KG1 (cell line): ENCODE data around the gene FAM180B.
"Not testable (repeated sequence)": the region's sequence is repeated elsewhere in the genome, so short reads cannot be mapped to it uniquely, and the experiment has no call there.

Experiments used
- DNase-seq: peaks from one replicate; lab custom pipeline; 2025; lab: John Stamatoyannopoulos, UW

The FAM180B gene, protein sequence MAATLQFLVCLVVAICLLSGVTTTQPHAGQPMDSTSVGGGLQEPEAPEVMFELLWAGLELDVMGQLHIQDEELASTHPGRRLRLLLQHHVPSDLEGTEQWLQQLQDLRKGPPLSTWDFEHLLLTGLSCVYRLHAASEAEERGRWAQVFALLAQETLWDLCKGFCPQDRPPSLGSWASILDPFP

DNA sequence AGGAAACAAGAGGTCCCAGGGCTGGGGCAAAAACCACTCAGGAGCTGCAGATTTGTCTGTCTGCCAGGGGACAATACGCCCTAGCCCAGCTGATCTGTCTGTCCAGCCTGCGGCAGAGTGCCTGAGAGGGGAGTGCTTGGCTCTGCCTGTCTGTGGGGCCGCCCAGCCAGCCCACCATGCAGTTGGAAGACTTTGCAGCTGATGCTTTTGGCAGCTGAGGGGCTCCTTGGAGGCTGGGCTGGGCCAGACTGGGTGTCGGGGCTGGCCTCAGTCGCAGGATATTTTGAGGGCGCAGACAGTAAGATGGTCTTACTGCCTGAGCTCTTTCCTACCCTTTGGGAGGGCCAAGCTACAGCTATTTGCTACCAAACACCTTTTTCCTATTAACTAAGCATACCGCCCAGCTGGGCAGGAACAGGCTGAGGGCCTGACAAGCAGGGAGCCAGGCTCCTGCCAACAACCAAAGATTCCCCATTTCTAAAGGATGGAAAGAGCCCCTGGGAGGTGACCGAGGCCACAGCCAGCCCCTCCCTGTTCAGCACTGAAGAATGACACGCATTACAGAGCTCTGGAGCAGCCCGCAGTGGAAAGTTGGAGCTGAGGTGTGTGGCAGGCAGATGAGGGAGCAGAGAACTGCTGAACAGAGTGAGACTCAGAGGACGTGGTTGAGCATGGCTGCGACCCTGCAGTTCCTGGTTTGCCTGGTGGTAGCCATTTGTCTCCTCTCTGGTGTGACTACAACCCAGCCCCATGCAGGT lies at the start of gene FAM180B:
Gene FAM180B, plus strand, starts transcription at position 581 of the 758 bp plus-strand sequence. Its CDS starts 91 bp downstream, at position 672.
- DNase-seq, result no peak

DNA sequence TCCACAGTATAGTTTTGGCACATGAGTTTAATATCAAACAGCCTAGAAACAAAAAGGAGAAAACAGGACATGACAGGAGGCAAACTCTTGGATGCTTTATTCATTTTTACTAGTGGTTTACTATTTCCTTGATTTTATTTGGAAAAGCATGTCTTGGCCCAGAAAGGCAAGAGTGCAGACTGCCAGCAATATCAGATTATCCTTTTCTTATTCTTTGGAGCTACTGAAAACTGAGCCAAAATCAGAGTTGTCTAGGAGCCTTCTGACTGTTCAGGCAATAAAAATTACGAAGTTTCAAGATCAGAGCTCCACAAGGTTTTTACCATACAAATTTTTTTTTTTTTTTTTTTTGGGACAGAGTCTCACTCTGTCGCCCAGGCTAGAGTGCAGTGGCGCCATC lies 49.6 kb upstream of the FAM180B start:
- DNase-seq, result no peak

DNA sequence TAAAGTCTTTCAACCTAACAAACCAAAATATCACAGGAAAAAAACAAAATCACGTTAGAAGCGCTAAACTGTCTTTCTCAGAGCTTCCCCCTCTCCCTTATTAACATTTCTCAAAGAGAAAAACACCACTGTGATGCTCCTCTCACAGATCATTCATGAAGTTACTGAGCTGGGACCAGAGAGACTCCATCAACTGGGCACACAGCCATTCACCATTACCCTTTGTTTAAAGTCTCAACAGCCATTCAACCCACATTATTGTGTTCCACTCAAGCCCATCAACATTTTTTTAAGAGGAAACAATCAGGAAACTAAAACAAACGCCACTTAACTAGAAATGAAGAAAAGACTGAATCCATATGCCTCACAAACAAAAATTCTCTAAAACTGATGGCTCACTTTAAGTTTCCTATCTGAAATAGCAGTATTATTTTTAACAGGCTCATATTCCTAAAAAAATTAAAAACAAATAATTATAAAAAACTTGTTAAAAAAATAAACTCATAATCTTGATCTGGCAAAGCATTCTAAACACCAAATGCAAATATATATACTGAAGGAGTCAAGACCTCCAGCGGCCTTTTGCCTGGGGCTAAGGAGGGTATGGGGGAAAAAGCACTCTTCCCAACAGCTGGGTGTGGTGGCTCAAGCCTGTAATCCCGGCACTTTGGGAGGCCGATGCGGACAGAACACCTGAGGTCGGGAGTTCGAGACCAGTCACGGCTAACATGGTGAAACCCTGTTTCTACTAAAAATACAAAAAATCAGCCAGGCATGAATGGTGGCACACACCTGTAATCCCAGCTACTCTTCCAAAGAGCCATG lies 47.5 kb upstream of the FAM180B start:
- no peak for DNase-seq

DNA sequence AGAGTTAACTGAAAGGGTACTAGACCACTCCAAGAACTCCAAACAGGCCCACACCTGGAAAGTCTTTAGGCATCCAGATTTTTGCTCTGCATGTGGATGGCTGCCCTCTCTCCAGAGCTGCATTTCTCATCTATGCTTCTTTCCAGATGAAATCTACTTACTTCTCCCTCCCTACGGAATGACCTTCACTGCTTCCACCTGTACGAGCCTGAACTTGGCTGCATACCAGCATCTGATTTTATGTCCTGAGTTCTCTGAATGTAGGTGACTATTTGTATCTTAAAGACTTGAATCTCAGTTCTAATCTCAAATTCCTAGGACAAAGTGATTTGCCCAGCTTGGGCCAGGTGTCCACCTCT lies 46.8 kb upstream of the FAM180B start:
- no peak for DNase-seq

DNA sequence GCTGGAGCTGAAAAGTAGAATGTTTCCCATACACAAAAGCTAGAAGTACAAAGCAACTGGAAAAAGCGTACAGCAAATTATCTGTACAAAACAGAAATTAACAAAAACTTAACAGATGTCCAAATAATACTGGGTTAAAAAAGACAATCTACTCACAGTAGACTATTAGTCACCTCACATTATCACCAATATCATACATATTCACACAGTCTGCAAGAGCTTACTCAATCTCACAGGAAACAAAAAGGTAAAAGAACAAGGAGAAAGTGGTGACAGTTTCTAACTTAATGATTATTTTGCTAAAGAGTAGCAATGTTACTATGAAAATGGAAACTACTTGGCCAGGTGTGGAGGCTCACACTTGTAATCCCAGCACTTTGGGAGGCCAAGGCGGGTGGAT lies 45.4 kb upstream of the FAM180B start:
- DNase-seq, result no peak

DNA sequence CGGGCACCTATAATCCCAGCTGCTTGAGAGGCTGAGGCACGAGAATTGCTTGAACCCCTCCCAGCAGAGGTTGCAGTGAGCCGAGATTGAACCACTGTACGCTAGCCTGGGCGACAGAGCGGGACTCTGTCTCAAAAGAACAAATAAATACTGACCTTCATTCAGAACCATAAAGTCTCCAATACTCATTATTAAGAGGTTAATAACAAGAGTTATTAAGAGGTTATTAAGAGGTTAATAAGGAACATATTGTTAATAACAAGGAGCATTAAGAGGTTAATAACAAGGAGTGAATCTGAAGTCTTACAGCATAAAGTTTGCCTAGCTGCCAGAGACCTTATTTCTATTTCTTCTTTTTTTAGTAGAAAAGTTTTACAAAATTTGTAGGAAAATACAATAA lies 41.2 kb upstream of the FAM180B start:
- DNase-seq, result no peak

DNA sequence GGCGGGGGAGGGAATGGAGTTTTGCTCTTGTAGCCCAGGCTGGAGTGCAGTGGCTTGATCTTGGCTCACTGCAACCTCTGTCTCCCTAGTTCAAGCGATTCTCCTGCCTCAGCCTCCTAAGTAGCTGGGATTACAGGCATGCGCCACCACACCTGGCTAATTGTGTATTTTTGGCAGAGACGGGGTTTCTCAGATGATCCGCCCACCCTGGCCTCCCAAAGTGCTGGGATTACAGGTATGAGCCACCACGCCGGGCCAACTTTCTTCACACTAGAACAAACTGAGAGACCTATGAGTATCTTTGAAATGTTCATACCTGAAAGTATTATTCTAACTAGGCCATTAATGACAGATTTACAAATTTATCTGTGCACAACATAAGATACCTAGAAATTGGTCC lies 40.2 kb upstream of the FAM180B start:
- DNase-seq, result not testable (repeated sequence)

DNA sequence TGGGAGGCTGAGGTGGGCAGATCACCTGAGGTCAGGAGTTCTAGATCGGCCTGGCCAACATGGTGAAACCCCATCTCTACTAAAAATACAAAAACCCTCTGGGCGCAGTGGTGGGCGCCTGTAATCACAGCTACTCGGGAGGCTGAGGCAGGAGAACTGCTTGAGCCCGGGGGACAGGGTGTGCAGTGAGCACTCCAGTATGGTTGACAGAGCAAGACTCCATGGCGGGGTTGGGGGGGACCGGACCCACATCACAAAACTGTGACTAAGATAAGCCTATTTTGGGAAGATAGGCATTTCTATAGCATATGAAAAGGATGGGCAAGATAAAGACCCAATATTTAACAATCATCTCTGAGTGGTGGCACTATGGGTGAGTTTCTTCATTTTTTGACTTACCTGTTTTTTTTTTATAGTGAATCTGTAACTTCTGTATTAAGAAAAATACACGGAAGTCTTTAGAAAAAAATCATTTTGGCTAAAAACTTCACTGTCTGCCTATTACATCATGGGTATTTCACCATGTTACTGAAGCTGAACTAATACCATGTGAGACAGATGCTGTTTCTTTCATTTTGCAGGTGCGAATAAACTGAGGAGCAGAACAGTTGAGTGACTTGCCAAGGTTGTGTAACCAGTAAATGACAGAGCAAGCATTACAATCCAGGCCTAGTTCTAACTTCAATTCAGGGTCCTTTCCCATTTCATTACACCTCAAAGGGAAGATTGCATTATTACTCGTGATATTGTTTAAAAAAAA lies 36.0 kb upstream of the FAM180B start:
- no peak for DNase-seq

DNA sequence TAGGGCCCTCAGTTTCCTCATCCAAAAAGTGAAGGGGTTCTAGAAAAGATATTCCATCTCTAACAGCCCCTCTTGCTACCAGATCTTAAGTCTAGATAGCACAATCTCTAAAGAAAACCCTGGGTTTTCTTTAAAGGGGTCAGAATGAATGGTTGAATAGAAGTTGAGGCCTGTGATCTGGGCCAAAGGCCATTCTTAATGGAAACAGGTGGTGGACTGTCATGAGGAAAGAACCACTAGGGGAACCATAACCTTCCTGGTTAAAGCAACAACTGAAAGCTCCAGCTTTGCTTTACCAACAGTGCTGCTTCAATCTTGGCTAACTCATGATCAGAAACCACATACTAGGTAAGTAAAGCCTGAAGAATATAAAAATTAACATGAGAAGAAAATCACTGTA lies 35.4 kb upstream of the FAM180B start:
- DNase-seq, result peak; percentile 9

DNA sequence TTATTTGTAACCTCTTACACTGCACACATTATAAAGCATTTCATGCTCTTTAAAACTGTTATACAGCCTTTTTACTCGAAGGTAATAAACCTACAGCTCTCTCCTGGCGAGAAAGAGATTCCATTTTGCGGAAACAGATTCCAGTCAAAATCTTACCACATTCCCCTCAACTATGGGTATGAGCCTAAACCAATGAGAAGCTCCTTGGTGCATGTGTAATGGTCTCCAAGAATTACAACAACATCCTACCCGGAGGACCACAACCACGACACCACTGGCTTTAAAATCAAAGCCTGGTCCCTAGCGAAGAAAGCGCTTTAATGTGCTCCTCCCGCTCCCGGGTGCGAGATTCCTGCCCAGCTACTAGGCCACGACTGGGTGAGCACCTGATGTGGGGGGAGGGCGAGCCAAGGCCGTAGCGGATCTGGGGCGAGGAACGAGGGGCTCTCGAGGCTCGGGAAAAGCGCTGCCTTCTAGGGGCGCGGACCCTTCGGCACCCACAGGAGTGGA lies 34.4 kb upstream of the FAM180B start:
- no peak for DNase-seq

DNA sequence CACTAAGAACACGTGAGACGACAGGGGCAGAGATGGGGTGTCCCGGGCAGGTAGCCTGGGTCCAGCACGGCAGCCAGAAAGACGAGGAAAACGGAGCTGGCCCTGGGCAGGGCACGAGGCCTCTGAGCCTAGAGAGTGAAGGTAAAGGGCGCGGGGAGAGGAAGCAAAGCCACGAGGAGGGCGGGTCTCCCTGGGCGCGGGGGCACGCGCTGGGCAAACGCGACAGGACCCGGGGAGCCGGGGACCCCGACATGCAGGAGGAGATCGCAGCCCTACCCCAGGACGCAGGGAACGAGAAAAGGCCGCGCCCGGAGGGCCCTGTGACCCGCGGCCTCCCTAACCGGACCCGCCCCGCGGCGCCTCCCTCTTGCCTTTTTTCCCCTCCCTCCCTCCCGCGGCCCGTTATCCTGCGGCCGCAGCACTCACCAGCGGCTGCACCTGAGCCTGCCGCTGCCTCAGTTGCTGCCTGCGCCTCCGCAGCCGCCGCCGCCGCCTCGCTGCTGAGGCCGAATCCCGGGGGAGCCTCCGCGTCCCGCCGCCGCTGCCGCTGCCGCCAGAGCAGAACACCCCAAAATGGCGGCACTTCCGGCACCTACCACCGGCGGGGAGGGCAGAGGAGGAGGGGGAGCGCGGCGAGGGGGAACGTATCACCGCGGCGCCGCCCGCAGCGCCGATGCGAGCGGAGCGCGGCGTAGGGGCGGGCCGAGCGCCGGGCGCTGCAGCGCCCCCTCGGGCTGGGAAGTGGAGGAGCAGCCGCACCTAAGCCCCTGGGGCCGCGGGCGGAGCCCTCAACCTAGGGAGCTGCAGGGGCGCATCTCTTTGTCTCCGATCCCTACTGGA lies 33.7 kb upstream of the FAM180B start, which contains the start of gene CELF1:
Gene CELF1, minus strand, starts transcription at position 567 of the 840 bp plus-strand sequence. CDS start 53,609 bp downstream, outside the sequence.
- peak; percentile 94 for DNase-seq

DNA sequence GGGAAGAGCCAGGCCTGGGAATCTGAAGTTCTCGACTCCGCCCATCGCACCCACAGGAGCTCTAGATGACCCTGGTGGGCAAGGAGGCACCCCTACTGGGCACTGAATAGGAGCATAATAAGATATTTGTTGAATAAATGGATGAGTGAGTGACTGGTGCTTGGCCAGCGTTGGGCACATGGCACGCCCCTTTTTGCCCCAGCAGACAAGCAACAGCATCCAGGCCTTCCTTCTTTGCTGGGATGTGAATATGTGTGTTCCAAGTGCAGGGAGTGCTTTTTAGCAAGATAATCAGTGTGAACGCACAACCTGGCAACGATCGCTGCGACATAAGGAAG lies 33.1 kb upstream of the FAM180B start:
- no peak for DNase-seq

DNA sequence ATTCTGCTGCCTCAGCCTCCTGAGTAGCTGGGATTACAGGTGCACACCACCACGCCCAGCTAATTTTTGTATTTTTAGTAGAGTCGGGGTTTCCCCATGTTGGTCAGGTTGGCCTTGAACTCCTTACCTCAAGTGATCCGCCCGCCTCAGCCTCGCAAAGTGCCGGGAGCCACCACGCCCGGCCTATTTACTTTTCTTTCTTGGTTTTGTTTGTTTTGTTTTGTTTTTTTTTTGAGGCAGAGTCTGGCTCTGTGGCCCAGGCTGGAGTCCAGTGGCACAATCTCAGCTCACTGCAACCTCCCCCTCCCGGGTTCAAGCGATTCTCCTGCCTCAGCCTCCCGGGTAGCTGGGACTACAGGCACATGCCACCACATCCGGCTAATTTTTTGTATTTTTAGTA lies 29.5 kb upstream of the FAM180B start:
- DNase-seq, result not testable (repeated sequence)

DNA sequence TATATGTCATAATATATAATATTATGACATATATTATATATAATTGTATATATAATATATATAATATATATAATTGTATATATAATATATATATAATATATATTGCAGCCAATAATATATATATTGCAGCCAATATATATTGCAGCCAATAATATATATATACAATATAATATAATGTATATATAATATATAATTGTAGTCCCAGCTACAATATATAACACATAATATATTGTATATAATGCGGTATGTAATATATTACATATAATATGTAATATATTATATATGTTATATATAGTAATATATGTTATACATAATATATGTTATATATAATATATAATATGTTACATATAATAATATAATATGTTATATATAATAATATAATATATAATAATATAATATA lies 27.8 kb upstream of the FAM180B start:
- DNase-seq, result no peak

DNA sequence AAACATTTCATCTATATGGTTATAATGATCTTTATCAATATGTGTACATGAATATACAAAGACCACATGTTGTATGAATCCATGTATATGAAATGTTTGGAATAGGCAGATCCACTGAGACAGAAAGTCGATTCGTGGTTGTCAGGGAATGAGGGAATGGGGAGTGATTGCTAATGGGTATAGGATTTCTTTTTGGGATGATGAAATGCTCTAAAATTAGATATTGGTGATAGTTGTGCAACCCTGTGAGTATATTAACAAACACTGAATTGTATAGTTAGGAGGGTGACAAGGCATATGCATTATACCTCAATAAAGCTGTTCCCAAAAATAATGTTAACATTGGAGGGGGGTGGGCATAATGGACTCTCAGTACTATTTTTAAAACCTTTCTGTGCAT lies 26.1 kb upstream of the FAM180B start:
- DNase-seq, result no peak

DNA sequence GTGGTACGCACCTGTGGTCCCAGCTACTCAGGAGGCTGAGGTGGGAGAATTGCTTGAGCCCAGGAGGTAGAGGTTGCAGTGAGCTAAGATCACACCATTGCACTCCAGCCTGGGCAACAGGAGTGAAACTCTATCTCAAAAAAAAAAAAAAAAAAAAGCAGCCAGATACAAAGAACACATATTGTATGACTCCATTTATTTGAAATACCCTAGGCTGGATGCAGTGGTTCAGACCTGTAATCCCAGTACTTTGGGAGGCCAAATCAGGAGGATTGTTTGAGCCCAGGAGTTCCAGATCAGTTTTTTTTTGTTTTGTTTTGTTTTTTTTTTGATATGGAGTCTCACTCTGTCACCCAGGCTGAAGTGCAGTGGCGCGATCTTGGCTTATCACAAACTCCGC lies 24.1 kb upstream of the FAM180B start:
- DNase-seq, result not testable (repeated sequence)

DNA sequence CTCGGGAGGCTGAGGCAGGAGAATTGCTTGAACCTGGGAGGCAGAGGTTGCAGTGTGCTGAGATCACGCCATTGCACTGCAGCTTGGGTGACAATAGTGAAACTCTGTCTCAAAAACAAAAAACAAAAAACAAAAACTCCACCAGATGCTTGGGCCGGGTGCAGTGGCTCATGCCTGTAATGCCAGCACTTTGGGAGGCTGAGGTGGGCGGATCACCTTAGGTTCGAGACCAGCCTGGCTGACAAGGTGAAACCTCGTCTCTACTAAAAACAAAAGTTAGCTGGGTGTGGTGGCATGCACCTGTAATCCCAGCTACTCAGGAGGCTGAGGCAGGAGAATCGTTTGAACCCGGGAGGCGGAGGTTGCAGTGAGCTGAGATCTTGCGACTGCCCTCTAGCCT lies 22.1 kb upstream of the FAM180B start:
- not testable (repeated sequence) for DNase-seq

DNA sequence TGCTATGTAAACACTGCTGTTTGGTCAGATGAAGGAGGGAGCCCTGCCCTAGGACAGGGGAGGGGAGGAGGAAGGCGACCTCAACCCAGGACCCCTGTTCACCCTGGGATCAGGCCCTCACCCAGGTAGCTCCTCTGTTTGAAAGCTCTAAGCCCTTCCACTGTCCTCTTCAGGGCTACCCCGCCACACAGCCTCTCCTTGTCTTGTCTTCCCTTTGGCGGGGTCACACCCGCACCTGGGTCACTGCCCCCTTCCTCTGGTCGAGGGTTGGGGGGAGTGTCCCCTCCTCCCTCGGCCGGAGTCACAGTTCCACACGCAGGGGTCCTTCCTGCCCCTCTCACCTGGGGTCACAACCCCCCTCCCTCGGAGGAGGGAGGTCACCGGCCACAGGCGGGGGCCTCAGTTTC lies 21.5 kb upstream of the FAM180B start:
- no peak for DNase-seq

DNA sequence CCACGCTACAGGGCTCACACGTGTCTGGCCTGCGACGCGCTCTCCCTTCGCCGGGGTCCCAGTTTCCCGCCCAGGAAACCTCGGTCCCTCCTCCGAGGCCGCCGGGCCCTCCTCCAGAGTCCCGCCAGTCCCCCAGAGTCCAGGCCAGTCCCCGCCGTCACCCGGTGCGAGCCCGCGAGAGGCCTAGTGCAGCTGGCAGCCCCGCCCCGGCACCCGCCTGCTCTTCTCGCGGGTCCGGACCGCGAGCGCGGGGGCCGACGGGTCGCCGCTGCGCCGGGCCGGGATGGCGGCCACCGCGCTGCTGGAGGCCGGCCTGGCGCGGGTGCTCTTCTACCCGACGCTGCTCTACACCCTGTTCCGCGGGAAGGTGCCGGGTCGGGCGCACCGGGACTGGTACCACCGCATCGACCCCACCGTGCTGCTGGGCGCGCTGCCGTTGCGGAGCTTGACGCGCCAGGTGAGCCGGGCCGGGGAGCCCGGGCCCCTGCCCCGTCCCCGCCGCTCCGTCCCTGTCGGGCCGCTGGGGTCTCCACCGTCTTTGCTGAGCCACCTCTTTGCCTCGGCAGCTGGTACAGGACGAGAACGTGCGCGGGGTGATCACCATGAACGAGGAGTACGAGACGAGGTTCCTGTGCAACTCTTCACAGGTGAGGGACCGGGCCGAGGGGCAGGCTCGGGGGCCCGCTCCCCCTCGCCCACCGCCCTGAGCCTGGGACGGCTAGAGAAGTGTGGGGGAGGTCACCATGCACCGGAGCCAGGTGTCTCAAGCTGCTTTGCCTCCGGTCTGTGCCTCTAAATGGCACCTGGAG lies 20.9 kb upstream of the FAM180B start, which contains the start of gene PTPMT1:
Gene PTPMT1, plus strand, starts transcription at position 260 of the 809 bp plus-strand sequence. Its CDS starts 24 bp downstream, at position 284.
- DNase-seq, result peak; percentile 45

DNA sequence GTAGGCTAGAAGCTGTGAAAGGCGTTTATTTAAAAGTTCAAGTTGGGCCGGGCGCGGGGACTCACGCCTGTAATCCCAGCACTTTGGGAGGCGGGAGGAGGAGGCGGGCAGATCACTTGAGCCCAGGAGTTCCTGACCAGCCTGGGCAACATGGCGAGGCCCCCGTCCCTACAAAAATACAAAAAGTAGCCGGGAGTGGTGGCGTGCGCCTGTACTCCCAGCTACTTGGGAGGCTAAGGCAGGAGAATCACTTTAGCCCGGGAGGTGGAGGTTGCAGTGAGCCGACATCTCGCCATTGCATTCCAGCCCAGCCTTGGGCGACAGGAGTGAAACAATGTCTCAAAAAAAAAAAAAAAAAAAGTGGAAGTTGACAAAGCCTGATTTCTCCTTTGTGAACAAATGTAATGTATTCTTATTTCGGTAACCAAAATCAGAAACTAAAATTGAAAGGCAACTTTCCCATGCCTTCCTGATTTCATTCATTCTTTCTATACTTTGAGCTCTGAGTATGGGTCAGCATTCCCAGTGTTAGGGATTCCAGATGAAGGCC lies 20.3 kb upstream of the FAM180B start:
- peak; percentile 30 for DNase-seq
